ENCODE results near the gene MYL11.
"Not testable (repeated sequence)": the region's sequence is repeated elsewhere in the genome, so short reads cannot be mapped to it uniquely, and the experiment has no call there.

MYL11 gene

GRCh38 chr16:30382111-30382881 lies 7.7 kb downstream of the MYL11 start, which contains the start of gene SEPTIN1:
Gene SEPTIN1 (minus strand): TSS chr16:30382561. CDS start chr16:30382542, 19 bp downstream.
- Histone ChIP-seq H3K4me3 (ENCODE audit: low read depth in 1 of 2, low read length in 2 of 2) (no peak within 1 kb of the TSS), H3K27me3 (ENCODE audit: low read depth, low read length) (no peaks in the 10 kb centered on the region), H3K9me3 (ENCODE audit: control insufficient read depth in 1 of 2, low read length in 2 of 2) (no peaks in the 10 kb centered on the region), H3K27ac (ENCODE audit: low read length) (no peak within 1 kb of the TSS), H3K36me3 (ENCODE audit: control insufficient read depth in 1 of 2, insufficient read depth in 2 of 2, low read length in 2 of 2) (peaks cover 0 to 4% of the 10 kb centered on the region in 2 donors), H3K4me1 (ENCODE audit: control insufficient read depth in 1 of 2, insufficient read depth in 2 of 2, low read length in 2 of 2) (peaks cover 0 to 9% of the 10 kb centered on the region in 2 donors)

GRCh38 chr16:30383521-30383920 lies 8.9 kb downstream of the MYL11 start:
- Histone ChIP-seq H3K4me1 (ENCODE audit: control insufficient read depth in 1 of 2, insufficient read depth in 2 of 2, low read length in 2 of 2) (peaks cover 0 to 7% of the 10 kb centered on the region in 2 donors), H3K9me3 (ENCODE audit: control insufficient read depth in 1 of 2, low read length in 2 of 2) (no peaks in the 10 kb centered on the region), H3K36me3 (ENCODE audit: control insufficient read depth in 1 of 2, insufficient read depth in 2 of 2, low read length in 2 of 2) (no peaks in the 10 kb centered on the region), H3K4me3 (ENCODE audit: low read depth in 1 of 2, low read length in 2 of 2) (no peak overlapping the region), H3K27me3 (ENCODE audit: low read depth, low read length) (no peaks in the 10 kb centered on the region), H3K27ac (ENCODE audit: low read length) (no peak overlapping the region)

DNA sequence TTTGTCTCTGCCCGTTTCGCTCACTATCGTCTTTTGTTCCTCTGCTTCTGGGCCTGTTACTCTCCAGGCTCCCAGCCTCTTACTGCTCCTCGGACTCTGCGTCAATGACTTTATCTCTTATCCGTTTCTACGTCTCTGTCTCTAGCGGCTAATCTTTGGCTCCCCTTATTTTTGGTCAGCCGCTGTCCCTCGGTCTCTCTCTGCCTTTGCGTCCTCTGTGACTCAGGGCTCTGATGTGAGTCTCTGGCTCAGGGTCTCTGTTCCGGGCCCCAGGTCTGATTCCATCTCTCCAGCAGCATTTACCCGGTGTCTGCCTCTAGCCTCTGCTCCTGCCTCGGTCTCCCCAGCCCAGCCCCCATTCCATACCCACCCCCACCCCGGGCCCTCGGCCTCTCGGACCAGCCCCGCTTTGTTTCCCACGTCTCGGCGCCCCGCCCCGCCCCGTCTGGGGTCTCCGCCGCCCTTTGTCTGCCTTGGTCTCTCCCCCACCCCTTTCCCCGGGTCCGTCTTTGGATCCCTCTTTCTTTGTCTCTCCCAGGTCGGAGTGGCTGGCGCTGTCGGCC lies 20.1 kb downstream of the MYL11 start:
- peak overlapping the region; percentile 41 for H3K27ac ChIP-seq (ENCODE audit: low read length)
- no peaks in the 10 kb centered on the region for H3K9me3 ChIP-seq (ENCODE audit: control insufficient read depth in 1 of 2, low read length in 2 of 2)
- peak overlapping the region; percentile 61 to 86 for H3K4me3 ChIP-seq (ENCODE audit: low read depth in 1 of 2, low read length in 2 of 2)
- no peaks in the 10 kb centered on the region for H3K27me3 ChIP-seq (ENCODE audit: low read depth, low read length)
- peaks cover 4 to 31% of the 10 kb centered on the region in 2 donors for H3K4me1 ChIP-seq (ENCODE audit: control insufficient read depth in 1 of 2, insufficient read depth in 2 of 2, low read length in 2 of 2)
- peaks cover 0 to 15% of the 10 kb centered on the region in 2 donors for H3K36me3 ChIP-seq (ENCODE audit: control insufficient read depth in 1 of 2, insufficient read depth in 2 of 2, low read length in 2 of 2)

DNA sequence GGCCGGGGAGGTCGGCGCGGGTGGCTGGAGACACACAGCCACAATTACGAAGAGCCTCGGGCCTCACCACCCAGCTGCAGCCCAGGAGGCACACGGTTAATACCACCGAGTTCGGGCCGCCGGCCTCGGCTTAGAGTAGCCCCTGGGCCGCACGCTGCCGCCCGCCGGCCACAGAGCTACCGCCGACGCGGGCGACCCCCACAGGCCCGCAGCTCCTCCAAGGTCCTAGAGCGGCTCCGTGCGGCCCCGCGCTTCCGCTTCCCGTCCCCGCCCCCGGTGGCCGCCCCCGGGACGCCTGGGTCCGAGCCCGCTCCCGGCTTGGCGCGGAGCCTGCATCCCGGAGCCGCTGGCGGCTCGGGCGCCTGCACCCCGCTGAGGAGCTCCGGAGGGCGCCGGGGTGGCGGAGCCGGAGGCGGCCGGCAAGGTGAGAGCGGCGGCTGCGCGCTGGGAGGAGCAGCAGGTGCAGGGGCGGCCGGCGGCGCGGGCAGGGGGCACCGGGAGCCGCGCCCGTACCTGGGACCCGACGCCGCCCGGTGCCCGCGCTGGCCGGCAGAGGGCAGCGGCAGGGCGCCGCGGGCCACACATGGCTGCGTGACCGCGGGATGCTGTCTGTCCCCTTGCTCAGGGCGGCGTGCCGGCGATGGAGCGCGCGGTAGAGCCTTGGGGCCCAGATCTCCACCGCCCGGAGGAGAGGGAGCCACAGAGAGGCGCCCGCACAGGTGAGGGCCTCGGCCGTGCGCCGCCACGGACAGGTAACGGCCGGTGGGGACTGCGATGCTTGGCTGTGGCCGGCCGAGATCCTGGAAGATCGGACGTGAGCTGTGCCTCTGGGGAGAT lies 20.8 kb downstream of the MYL11 start, which contains the start of gene ZNF48:
Gene ZNF48, plus strand, starts transcription at position 266 of the 837 bp plus-strand sequence. Its CDS starts 375 bp downstream, at position 641.
- peak within 1 kb of the TSS; percentile 70 to 86 for H3K4me3 ChIP-seq (ENCODE audit: low read depth in 1 of 2, low read length in 2 of 2)
- H3K4me1 ChIP-seq (ENCODE audit: control insufficient read depth in 1 of 2, insufficient read depth in 2 of 2, low read length in 2 of 2), result peaks cover 6 to 36% of the 10 kb centered on the region in 2 donors
- no peaks in the 10 kb centered on the region for H3K9me3 ChIP-seq (ENCODE audit: control insufficient read depth in 1 of 2, low read length in 2 of 2)
- peak within 1 kb of the TSS; percentile 41 for H3K27ac ChIP-seq (ENCODE audit: low read length)
- H3K27me3 ChIP-seq (ENCODE audit: low read depth, low read length), result no peaks in the 10 kb centered on the region
- peaks cover 0 to 15% of the 10 kb centered on the region in 2 donors for H3K36me3 ChIP-seq (ENCODE audit: control insufficient read depth in 1 of 2, insufficient read depth in 2 of 2, low read length in 2 of 2)

GRCh38 chr16:30395992-30396585 lies 21.5 kb downstream of the MYL11 start:
- peaks cover 0 to 15% of the 10 kb centered on the region in 2 donors for H3K36me3 ChIP-seq (ENCODE audit: control insufficient read depth in 1 of 2, insufficient read depth in 2 of 2, low read length in 2 of 2)
- H3K27me3 ChIP-seq (ENCODE audit: low read depth, low read length), result no peaks in the 10 kb centered on the region
- peak overlapping the region; percentile 70 to 86 for H3K4me3 ChIP-seq (ENCODE audit: low read depth in 1 of 2, low read length in 2 of 2)
- H3K27ac ChIP-seq (ENCODE audit: low read length), result peak overlapping the region; percentile 37
- H3K9me3 ChIP-seq (ENCODE audit: control insufficient read depth in 1 of 2, low read length in 2 of 2), result no peaks in the 10 kb centered on the region
- peaks cover 6 to 36% of the 10 kb centered on the region in 2 donors for H3K4me1 ChIP-seq (ENCODE audit: control insufficient read depth in 1 of 2, insufficient read depth in 2 of 2, low read length in 2 of 2)

- Histone ChIP-seq H3K4me3 (ENCODE audit: low read depth in 1 of 2, low read length in 2 of 2) (peak overlapping the region; percentile 70 to 86), H3K4me1 (ENCODE audit: control insufficient read depth in 1 of 2, insufficient read depth in 2 of 2, low read length in 2 of 2) (peaks cover 6 to 36% of the 10 kb centered on the region in 2 donors)
These were observed 22.0 kb downstream of the MYL11 start for GRCh38 chr16:30396627-30397026.

GRCh38 chr16:30397056-30397455 lies 22.5 kb downstream of the MYL11 start:
- Histone ChIP-seq H3K4me1 (ENCODE audit: control insufficient read depth in 1 of 2, insufficient read depth in 2 of 2, low read length in 2 of 2) (peaks cover 6 to 36% of the 10 kb centered on the region in 2 donors), H3K27ac (ENCODE audit: low read length) (no peak overlapping the region), H3K27me3 (ENCODE audit: low read depth, low read length) (no peaks in the 10 kb centered on the region), H3K9me3 (ENCODE audit: control insufficient read depth in 1 of 2, low read length in 2 of 2) (no peaks in the 10 kb centered on the region), H3K4me3 (ENCODE audit: low read depth in 1 of 2, low read length in 2 of 2) (no peak overlapping the region), H3K36me3 (ENCODE audit: control insufficient read depth in 1 of 2, insufficient read depth in 2 of 2, low read length in 2 of 2) (peaks cover 0 to 15% of the 10 kb centered on the region in 2 donors)

More at GRCh38 chr16:30396627-30397026, 22.0 kb downstream of the MYL11 start:
- Histone ChIP-seq H3K36me3 (ENCODE audit: control insufficient read depth in 1 of 2, insufficient read depth in 2 of 2, low read length in 2 of 2) (peaks cover 0 to 15% of the 10 kb centered on the region in 2 donors), H3K27ac (ENCODE audit: low read length) (peak overlapping the region; percentile 37)
- not testable (repeated sequence) for H3K9me3 ChIP-seq (ENCODE audit: control insufficient read depth in 1 of 2, low read length in 2 of 2); H3K27me3 ChIP-seq (ENCODE audit: low read depth, low read length)

- no peaks in the 10 kb centered on the region for H3K27me3 ChIP-seq (ENCODE audit: low read depth, low read length)
- peaks cover 0 to 15% of the 10 kb centered on the region in 2 donors for H3K36me3 ChIP-seq (ENCODE audit: control insufficient read depth in 1 of 2, insufficient read depth in 2 of 2, low read length in 2 of 2)
- no peaks in the 10 kb centered on the region for H3K9me3 ChIP-seq (ENCODE audit: control insufficient read depth in 1 of 2, low read length in 2 of 2)
- H3K4me1 ChIP-seq (ENCODE audit: control insufficient read depth in 1 of 2, insufficient read depth in 2 of 2, low read length in 2 of 2), result peaks cover 6 to 36% of the 10 kb centered on the region in 2 donors
- H3K27ac ChIP-seq (ENCODE audit: low read length), result no peak overlapping the region
- H3K4me3 ChIP-seq (ENCODE audit: low read depth in 1 of 2, low read length in 2 of 2), result no peak overlapping the region
These were observed 23.4 kb downstream of the MYL11 start for GRCh38 chr16:30397776-30398660.

DNA sequence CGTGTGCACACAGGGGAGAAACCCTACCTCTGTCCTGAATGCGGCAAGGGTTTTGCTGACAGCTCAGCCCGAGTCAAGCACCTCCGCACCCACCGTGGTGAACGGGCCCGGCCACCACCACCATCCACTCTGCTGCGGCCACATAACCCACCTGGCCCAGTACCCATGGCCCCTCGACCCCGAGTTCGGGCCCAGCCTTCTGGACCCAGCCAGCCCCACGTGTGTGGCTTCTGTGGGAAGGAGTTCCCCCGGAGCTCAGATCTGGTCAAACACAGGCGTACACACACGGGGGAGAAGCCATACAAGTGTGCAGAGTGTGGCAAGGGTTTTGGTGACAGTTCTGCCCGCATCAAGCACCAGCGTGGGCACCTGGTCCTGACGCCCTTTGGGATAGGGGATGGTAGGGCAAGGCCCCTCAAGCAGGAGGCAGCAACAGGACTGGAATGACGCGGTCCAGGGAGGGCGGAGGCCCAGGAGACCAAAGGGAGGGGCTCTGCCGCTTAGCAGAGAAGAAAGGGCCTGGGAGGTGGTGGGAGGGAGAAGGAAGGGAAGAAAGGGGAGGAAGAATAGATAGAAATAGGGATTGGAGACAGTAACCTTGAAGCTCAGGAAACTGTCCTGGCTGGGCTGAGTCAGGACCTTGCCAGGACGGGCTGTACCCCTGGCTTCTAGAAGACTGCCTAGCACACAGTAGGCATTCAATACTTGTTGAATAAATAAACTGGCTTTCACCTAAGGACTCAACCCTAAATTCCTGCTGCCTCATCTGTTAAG lies 24.2 kb downstream of the MYL11 start:
- Histone ChIP-seq H3K4me3 (ENCODE audit: low read depth in 1 of 2, low read length in 2 of 2) (no peak overlapping the region), H3K9me3 (ENCODE audit: control insufficient read depth in 1 of 2, low read length in 2 of 2) (no peaks in the 10 kb centered on the region), H3K27ac (ENCODE audit: low read length) (peak overlapping the region; percentile 81), H3K36me3 (ENCODE audit: control insufficient read depth in 1 of 2, insufficient read depth in 2 of 2, low read length in 2 of 2) (peaks cover 0 to 15% of the 10 kb centered on the region in 2 donors), H3K27me3 (ENCODE audit: low read depth, low read length) (no peaks in the 10 kb centered on the region), H3K4me1 (ENCODE audit: control insufficient read depth in 1 of 2, insufficient read depth in 2 of 2, low read length in 2 of 2) (peaks cover 6 to 36% of the 10 kb centered on the region in 2 donors)

Measured in muscle layer of duodenum (tissue), 2 donors.